Left ventricle myocardium superior (tissue), 1 donor: ENCODE measurements around the gene DENND2D. TPM values are rescaled to one million over a fixed set of nuclear protein-coding genes. Genes with fewer than 3 reads are reported as not detected.
A peak's percentile ranks its signal among the peaks of the same experiment; 100 is the strongest.

Source experiments
- ATAC-seq: fragments of 200-7000 bp; cut with Tn5 transposase; one replicate; pipeline ENCODE4 v1.9.1; 2020; ENCODE audit warnings: mild to moderate bottlenecking, moderate library complexity
- DNase-seq: peaks from one replicate; pipeline ENCODE4 v3.0.0-alpha.2; 2020
- intact Hi-C: fragments of 100-400 bp; cut with micrococcal nuclease; formaldehyde crosslinking; loops from one replicate; pipeline ENCODE4 v1.11.0; 2022
- total RNA-seq: library from RNA; stranded (reverse); fragmentation: NEBNext Ultra II Directional; extraction: Animal tissue kit (Norgen Biotek cat#: 25700); gene quantifications from one replicate; pipeline ENCODE4 v1.2.1, GENCODE V29; 2021
- donor health status: DM: no; HTN: yes; CAD: no; lungs with severe emphysema.

The DENND2D gene
- total RNA-seq, 1 donor from 2014 or later: 1.3 TPM

GRCh38 chr1:111147948-111148347, 52.5 kb downstream of the DENND2D start:
- ATAC-seq (no peak), DNase-seq (no peak)
- intact Hi-C loops: no loop called here

GRCh38 chr1:111145963-111146768, 54.3 kb downstream of the DENND2D start:
- intact Hi-C loops: no loop called here

GRCh38 chr1:111145542-111145941, 54.9 kb downstream of the DENND2D start:
- intact Hi-C loops: no loop called here
- ATAC-seq: no peak
- no peak for DNase-seq

More at GRCh38 chr1:111145963-111146768, 54.3 kb downstream of the DENND2D start:
- ATAC-seq (no peak), DNase-seq (no peak)

GRCh38 chr1:111142356-111142975, 58.0 kb downstream of the DENND2D start:
- ATAC-seq (no peak), DNase-seq (no peak)
- intact Hi-C loops: no loop called here

GRCh38 chr1:111141245-111142220, 58.9 kb downstream of the DENND2D start:
- intact Hi-C loops: no loop called here
- ATAC-seq (no peak), DNase-seq (no peak)

- intact Hi-C loops: no loop called here
- no peak for ATAC-seq
- no peak for DNase-seq
Measured at GRCh38 chr1:111140680-111140967, 59.8 kb downstream of the DENND2D start.

- intact Hi-C loops: no loop called here
- ATAC-seq: peak; percentile 98
- DNase-seq: peak; percentile 95
Measured at GRCh38 chr1:111139956-111140679, 60.3 kb downstream of the DENND2D start, which contains the start of the genes CEPT1 and DRAM2. CEPT1 (plus strand) TSS chr1:111140223; CDS start chr1:111147715, 7,492 bp downstream. DRAM2 (minus strand) TSS chr1:111140093; CDS start chr1:111131554, 8,539 bp downstream.

- peak; percentile 70 for ATAC-seq
- intact Hi-C loops: no loop called here
- peak; percentile 59 for DNase-seq
Measured at GRCh38 chr1:111139324-111139955, 61.0 kb downstream of the DENND2D start.

Other genes with a start within 250 kb of the DENND2D start
- 18.0 TPM for gene LRIF1, start 236.7 kb downstream of the DENND2D start, total RNA-seq
- gene DRAM2, start 60.6 kb downstream of the DENND2D start, total RNA-seq: 38.2 TPM
- 14.4 TPM for gene CEPT1, start 60.4 kb downstream of the DENND2D start, total RNA-seq
- gene CHI3L2, start 27.1 kb upstream of the DENND2D start, total RNA-seq: 4.7 TPM
- gene CHIA, start 90.2 kb upstream of the DENND2D start, total RNA-seq: not detected
- gene OVGP1, start 227.1 kb upstream of the DENND2D start, total RNA-seq: 0.17 TPM
- gene WDR77, start 248.6 kb upstream of the DENND2D start, total RNA-seq: 27.3 TPM
- 714 TPM for gene ATP5PB, start 248.8 kb upstream of the DENND2D start, total RNA-seq